Erythroblast (primary cell): ENCODE measurements around the gene OR6K6.

ENCODE experiments used
- GATA1 ChIP-seq: IDR thresholded peaks from 2 replicates; pipeline ENCODE4 v1.6.1; 2011; ENCODE audit warnings: low read depth, mild to moderate bottlenecking, control low read depth, low read length, moderate library complexity
- POLR2A ChIP-seq: IDR thresholded peaks from 2 replicates; pipeline ENCODE4 v1.6.1; 2011; ENCODE audit warnings: mild to moderate bottlenecking, low read length

DNA sequence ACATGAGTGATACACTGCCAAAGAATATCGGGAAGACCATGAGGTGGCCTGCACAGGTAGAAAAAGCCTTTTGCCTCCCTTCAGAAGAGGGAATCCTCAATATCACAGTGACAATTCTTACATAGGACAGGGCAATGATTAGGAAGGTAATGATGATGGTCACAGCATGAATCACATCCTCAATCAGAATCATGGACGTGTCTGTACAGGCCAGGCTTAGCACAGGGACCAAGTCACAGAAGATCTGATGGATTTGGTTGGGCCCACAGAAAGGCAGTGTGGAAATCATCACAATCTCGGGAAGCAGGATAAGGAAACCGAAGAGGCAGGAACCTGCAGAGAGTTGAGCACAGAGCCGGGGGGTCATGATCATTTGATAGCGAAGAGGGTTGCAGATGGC lies 37.2 kb upstream of the OR6K6 start:
- TF ChIP-seq POLR2A: no peak
- TF ChIP-seq GATA1: no peak
